Eye (tissue), 1 donor: ENCODE data around the gene VPS36.
"Not testable (repeated sequence)": the region's sequence is repeated elsewhere in the genome, so short reads cannot be mapped to it uniquely, and the experiment has no call there.

Experiments
- DNase-seq: peaks from one replicate; pipeline ENCODE4 v3.0.0-alpha.2; 2015

VPS36 gene

GRCh38 chr13:52374389-52374788, 76.0 kb downstream of the VPS36 start:
- no peak for DNase-seq

GRCh38 chr13:52373277-52373676, 77.2 kb downstream of the VPS36 start:
- DNase-seq, result not testable (repeated sequence)

- no peak for DNase-seq
Observed at GRCh38 chr13:52371736-52372247, 78.6 kb downstream of the VPS36 start.

- peak; percentile 24 for DNase-seq
Observed at GRCh38 chr13:52366291-52366690, 84.1 kb downstream of the VPS36 start.
